IPS-20b (cell line): ENCODE measurements around the gene GPC3.

ENCODE experiments used
- H3K27ac ChIP-seq: one replicate; pipeline ENCODE4 v1.5.1; 2013; ENCODE audit warnings: low read length
- H3K27me3 ChIP-seq: 2 replicates; pipeline ENCODE4 v1.6.1; 2013; ENCODE audit warnings: mild to moderate bottlenecking, low read length, inconsistent platforms; ENCODE audit not compliant: insufficient read depth
- H3K36me3 ChIP-seq: 2 replicates; pipeline ENCODE4 v1.6.1; 2013; ENCODE audit warnings: low read depth, mild to moderate bottlenecking, inconsistent platforms, low read length, moderate library complexity; ENCODE audit not compliant: insufficient read depth
- H3K4me1 ChIP-seq: 2 replicates; pipeline ENCODE4 v1.6.1; 2013; ENCODE audit warnings: mild to moderate bottlenecking, control low read depth, inconsistent platforms, low read length, moderate library complexity; ENCODE audit not compliant: insufficient read depth
- H3K4me3 ChIP-seq: 2 replicates; pipeline ENCODE4 v1.5.1; 2013; ENCODE audit warnings: mild to moderate bottlenecking, low read length, inconsistent platforms
- H3K9ac ChIP-seq: 2 replicates; pipeline ENCODE4 v1.6.1; 2013; ENCODE audit warnings: low read depth, mild to moderate bottlenecking, inconsistent platforms, low read length, moderate library complexity
- H3K9me3 ChIP-seq: 2 replicates; pipeline ENCODE4 v1.6.1; 2013; ENCODE audit warnings: mild to moderate bottlenecking, low read depth, low read length, inconsistent platforms; ENCODE audit not compliant: insufficient read depth

GPC3 gene

DNA sequence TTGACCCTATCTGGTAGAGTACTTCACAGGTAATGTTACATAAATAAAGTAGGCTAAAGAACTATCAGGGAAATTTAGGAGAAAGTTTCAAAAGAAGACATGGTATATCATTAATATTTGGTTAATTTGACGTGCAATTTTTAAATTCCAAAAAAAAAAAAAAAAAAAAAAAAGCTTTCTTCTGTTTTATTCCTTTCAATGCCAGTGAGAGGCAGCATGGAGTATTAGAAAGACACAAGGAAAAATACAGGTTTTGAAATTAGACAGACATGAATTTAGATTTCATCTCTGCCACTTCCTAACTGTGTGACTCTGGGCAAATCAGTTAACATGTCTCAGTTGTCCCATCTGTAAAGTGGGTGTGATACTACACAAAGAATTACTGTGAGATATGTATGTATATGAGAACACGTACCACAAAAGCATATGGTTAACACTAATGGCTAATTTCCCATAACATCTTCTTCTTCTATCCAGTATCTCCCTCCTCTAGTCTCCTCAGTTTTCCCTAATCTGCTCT, 132.5 kb downstream of the GPC3 start:
- Histone ChIP-seq H3K9ac (no peak overlapping the region), H3K4me3 (no peak overlapping the region), H3K36me3 (no peaks in the 10 kb centered on the region), H3K4me1 (no peaks in the 10 kb centered on the region), H3K9me3 (no peaks in the 10 kb centered on the region), H3K27ac (no peak overlapping the region), H3K27me3 (no peaks in the 10 kb centered on the region)

DNA sequence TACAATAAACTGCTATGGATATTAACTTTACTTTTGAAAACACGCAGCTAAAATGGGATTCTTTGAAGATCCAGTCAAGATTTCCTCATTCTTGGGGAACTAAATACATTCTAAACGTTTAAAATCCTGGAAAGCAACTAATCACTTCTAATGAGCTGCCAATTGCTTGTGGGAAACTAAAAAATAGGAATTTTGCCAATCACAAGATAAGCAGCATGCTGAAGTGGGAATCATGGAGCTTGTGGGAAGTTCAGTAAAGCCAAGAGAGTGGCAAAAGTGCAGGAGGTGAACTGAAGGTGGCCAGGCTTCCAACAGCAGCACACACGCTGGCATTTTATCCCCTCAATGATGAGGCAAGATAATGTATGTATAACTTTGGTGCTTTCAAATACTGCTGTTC, 133.0 kb downstream of the GPC3 start:
- H3K9ac ChIP-seq: no peak overlapping the region
- no peaks in the 10 kb centered on the region for H3K9me3 ChIP-seq
- no peaks in the 10 kb centered on the region for H3K27me3 ChIP-seq
- H3K4me3 ChIP-seq: no peak overlapping the region
- no peaks in the 10 kb centered on the region for H3K36me3 ChIP-seq
- no peak overlapping the region for H3K27ac ChIP-seq
- no peaks in the 10 kb centered on the region for H3K4me1 ChIP-seq

DNA sequence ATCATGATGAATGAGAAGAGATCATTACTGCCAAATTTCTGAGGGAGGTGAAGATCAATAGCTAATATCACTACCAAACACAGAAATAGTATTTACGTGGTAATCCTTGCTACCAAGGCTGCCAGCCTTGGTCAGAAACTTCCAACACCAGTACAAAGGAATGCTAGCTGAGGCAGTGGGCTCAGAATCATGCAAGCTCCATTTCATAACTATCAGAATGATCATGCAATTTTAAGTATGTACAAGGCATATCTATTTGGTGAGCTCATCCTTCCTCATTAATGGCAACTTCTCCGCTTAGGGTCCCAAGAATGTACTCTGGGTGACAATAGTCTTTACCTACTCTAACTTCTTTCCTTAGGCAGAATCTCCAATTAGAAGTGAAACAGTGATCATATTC, 135.0 kb downstream of the GPC3 start:
- H3K4me1 ChIP-seq: no peaks in the 10 kb centered on the region
- H3K27ac ChIP-seq: no peak overlapping the region
- no peak overlapping the region for H3K9ac ChIP-seq
- no peak overlapping the region for H3K4me3 ChIP-seq
- H3K27me3 ChIP-seq: no peaks in the 10 kb centered on the region
- no peaks in the 10 kb centered on the region for H3K36me3 ChIP-seq
- no peaks in the 10 kb centered on the region for H3K9me3 ChIP-seq

DNA sequence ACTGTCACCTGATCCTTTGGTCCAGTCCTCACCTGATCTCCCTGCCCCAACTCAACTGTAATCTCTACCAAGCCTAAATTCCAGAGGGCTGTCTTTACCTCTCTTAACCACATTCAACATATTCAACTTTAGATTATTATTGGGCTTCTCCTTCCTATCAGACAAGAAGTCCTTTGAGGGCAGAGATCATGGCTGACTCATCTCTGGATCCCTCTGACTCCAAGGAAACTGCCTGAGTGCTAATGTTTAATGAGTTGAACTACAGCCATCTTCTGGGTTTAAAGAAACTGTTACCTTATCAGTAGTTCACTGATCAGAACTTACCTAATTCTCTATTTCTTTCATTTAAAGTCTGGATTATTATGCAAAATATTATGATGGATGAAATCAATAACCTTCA, 135.7 kb downstream of the GPC3 start:
- Histone ChIP-seq H3K27me3 (no peaks in the 10 kb centered on the region), H3K9ac (no peak overlapping the region), H3K4me1 (no peaks in the 10 kb centered on the region), H3K9me3 (no peaks in the 10 kb centered on the region), H3K4me3 (no peak overlapping the region), H3K36me3 (no peaks in the 10 kb centered on the region), H3K27ac (no peak overlapping the region)

DNA sequence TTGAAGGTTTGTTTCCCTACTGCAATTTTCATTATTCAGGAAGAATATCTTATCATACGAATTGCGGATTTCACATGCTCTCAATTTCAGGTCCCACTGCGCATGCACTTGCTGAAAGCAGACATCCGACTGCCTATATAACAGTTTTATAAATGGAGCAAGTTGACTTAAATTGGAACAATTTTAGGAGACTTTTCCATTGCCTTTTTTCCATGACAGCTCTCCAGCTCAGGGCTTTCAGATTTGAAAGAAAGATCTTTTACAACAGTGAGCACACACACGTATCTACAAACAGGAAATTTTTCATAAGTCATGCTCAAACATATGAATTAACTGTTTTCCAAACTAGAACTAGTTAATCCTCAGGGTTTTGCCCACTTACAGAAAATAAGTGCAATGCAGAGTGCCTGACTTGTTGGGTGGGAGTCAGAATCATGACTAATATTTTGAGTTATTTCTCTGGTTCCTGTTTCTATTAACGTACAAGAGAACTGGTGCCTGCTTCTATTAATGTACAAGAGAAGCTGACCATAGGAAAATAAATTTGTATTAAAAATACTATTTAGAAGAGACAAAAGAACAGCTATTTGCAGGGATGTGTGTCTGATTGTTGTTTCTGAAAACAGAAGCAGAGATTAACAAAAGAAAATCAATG, 137.9 kb downstream of the GPC3 start:
- Histone ChIP-seq H3K9ac (no peak overlapping the region), H3K4me1 (no peaks in the 10 kb centered on the region), H3K4me3 (no peak overlapping the region), H3K27ac (no peak overlapping the region), H3K36me3 (no peaks in the 10 kb centered on the region), H3K27me3 (no peaks in the 10 kb centered on the region), H3K9me3 (no peaks in the 10 kb centered on the region)

DNA sequence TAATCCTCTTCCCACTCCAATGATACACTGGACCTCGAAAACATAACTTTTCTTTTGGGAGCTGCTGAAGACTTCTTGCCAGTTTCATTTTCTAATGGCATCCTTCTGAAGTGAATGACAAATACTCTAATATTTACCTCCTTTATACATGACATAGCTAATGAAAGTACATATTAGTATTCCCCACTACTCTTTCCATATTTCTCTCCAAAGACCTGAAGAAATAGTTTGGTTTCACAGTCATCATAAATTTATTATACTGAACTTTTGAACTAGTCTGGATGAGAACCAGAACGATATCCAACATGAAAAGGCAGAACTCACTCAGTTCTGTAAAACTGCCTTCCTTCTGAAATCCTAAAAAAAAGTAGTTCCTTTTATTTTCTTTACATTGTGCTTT, 139.1 kb downstream of the GPC3 start:
- no peak overlapping the region for H3K4me3 ChIP-seq
- no peak overlapping the region for H3K27ac ChIP-seq
- no peak overlapping the region for H3K9ac ChIP-seq
- no peaks in the 10 kb centered on the region for H3K4me1 ChIP-seq
- H3K27me3 ChIP-seq: no peaks in the 10 kb centered on the region
- no peaks in the 10 kb centered on the region for H3K36me3 ChIP-seq
- H3K9me3 ChIP-seq: no peaks in the 10 kb centered on the region

DNA sequence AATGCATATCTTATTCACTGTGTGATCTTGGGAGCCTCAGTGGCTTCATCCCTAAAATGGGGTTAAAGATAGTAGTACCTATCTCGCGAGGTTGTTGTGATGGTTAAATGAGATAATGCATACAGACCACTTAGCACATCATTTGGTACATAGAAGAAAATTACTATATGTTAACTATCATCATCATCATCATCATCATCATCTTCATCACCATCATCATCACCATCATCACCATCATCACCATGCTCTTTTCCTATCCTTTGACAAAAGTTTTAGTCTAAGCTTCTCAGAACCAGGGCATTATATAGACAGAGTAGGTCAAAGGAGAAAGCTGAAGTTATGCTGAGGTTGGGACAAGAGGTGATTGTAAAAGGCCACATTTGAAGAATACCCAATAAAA, 145.0 kb downstream of the GPC3 start:
- H3K9ac ChIP-seq: no peak overlapping the region
- no peak overlapping the region for H3K27ac ChIP-seq
- H3K4me3 ChIP-seq: no peak overlapping the region
- H3K27me3 ChIP-seq: no peaks in the 10 kb centered on the region
- H3K4me1 ChIP-seq: no peaks in the 10 kb centered on the region; the same call in 1 of the 2 replicates
- H3K9me3 ChIP-seq: no peaks in the 10 kb centered on the region
- no peaks in the 10 kb centered on the region for H3K36me3 ChIP-seq

DNA sequence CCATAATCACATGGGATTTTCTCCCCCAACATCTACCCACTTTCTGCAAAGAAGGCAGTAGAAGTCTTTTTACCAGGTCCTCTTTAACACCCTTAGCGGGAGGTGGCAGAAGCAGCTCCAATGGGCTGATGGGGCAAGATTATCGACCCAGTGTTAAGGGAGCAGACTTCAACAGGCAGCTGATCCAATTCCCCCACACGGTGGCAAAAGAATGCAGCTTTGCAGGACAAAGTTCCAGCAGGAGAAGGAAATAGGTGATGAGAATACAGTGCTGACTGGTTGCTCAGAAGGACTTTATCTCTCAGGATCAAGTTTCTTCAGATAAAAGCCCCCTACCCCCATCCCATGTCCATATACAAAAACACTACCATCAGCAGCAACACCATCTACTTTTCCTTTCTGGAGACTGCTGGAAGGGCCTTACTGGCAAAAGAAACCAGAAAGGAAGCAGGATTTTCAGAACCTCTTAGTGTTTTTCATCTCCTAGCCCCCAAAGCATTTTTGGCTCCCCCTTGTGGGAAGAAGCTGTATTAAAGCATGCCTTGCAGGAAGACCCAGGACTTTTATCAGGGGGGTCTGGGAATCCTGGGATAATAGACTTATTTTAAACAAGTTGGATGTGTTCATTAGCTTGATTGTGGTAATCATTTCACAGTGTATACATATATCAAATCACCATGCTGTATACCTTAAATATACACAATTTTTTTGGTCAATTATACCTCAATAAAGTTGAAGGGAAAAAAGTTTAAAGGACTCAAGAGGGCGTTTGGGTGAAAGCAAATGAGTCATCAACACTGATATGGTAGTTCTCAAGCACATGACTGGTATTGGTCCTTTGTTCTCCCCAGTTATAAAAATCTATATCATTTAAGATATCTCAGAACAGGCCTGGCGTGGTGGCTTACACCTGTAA, 146.4 kb downstream of the GPC3 start:
- no peak overlapping the region for H3K27ac ChIP-seq
- H3K4me1 ChIP-seq: no peaks in the 10 kb centered on the region; the same call in 1 of the 2 replicates
- H3K9me3 ChIP-seq: no peaks in the 10 kb centered on the region
- H3K27me3 ChIP-seq: no peaks in the 10 kb centered on the region
- no peak overlapping the region for H3K9ac ChIP-seq
- H3K4me3 ChIP-seq: no peak overlapping the region
- no peaks in the 10 kb centered on the region for H3K36me3 ChIP-seq

DNA sequence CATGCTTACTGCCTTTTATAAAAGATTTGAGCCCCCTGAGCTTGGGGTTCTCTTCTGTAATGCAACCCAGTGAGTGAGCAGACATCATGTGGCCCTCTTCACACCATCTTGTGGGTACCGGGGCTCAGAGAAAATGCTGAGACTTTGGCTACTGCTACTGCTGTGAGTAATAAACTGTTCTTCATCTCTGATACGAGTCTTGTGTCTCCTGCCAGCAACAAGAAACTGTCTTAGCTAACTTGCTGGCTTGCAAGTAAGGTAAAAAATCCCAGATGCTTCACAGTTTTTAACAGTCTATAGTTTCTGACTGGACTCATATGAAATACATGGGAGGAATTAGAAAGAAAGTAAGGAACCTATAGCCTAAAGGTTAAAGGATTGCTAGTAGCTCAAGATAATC, 148.3 kb downstream of the GPC3 start:
- Histone ChIP-seq H3K4me3 (no peak overlapping the region), H3K27ac (no peak overlapping the region), H3K9me3 (no peaks in the 10 kb centered on the region), H3K27me3 (no peaks in the 10 kb centered on the region), H3K36me3 (no peaks in the 10 kb centered on the region), H3K9ac (no peak overlapping the region), H3K4me1 (no peaks in the 10 kb centered on the region; the same call in 1 of the 2 replicates)

DNA sequence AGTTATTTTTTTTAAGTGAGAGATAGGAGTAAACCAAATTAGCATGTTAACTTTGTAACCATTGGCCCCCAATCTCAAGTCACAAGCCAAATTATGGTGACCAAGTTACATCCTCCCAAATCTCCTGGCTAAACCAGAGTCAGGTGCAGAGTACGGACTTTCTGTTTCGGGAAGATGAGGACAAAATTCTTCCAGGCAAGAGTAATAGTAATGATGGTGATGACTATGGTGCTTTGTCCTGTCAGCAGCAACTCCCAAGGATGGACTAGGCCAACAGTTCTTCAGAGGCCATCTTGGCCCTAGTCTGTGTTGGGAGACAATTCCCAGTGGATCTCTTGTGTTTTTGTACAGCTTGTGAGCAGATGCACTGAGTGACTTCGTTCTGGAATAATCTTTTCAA, 148.8 kb downstream of the GPC3 start:
- Histone ChIP-seq H3K27me3 (no peaks in the 10 kb centered on the region), H3K9ac (no peak overlapping the region), H3K4me3 (no peak overlapping the region), H3K36me3 (no peaks in the 10 kb centered on the region), H3K4me1 (no peaks in the 10 kb centered on the region; the same call in 1 of the 2 replicates), H3K9me3 (no peaks in the 10 kb centered on the region), H3K27ac (no peak overlapping the region)

DNA sequence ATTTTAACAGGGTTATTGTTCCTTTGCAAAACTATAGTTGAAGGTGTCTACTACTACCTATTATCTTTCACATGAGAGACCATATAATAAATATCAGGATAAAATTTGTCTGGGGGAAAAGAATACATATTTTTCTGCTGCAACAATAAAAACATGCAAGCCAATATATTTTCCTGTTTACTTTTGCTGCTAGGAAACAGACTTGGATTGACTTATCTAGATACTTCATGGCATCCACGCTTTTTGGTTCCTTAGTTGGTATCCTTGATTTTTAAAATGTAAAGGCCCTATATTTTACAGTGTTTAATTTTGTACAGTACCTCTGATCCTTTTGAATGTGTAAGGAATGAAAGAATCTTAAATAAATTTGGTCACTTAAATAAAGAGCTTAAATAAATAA, 150.6 kb downstream of the GPC3 start:
- Histone ChIP-seq H3K27me3 (no peaks in the 10 kb centered on the region), H3K9ac (no peak overlapping the region)

DNA sequence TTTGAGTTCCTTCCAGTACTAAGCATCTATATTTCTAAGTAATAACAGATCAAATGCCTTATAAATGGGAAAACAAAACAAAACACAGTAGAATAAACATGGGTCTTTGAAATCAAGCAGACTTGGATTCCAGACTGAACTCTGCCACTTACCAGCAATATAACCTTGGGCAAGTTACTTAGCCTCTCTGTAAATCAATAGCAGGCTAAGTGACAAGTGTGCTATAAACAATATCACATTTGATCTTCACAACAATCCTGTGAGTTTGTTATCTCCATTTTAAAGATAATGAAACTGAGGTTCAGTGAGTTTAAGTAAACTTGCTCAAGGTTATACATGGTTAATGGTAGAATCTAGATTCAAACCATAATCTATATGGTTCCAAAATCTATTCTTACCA, 165.8 kb downstream of the GPC3 start:
- no peak overlapping the region for H3K27ac ChIP-seq
- no peak overlapping the region for H3K9ac ChIP-seq
- no peaks in the 10 kb centered on the region for H3K9me3 ChIP-seq
- no peaks in the 10 kb centered on the region for H3K4me1 ChIP-seq
- no peak overlapping the region for H3K4me3 ChIP-seq
- H3K27me3 ChIP-seq: no peaks in the 10 kb centered on the region
- no peaks in the 10 kb centered on the region for H3K36me3 ChIP-seq

More for the DNA sequence above, 150.6 kb downstream of the GPC3 start:
- Histone ChIP-seq H3K9me3 (no peaks in the 10 kb centered on the region), H3K27ac (no peak overlapping the region), H3K4me1 (no peaks in the 10 kb centered on the region; the same call in 1 of the 2 replicates), H3K4me3 (no peak overlapping the region), H3K36me3 (no peaks in the 10 kb centered on the region)
